NCI-H2107 (cell line): ENCODE measurements around the gene SYT1.

Source experiments
- DNase-seq: peaks from one replicate; lab custom pipeline; 2025; lab: John Stamatoyannopoulos, UW

SYT1 gene

GRCh38 chr12:79351251-79351650 lies 486.7 kb downstream of the SYT1 start:
- DNase-seq = no peak

GRCh38 chr12:79356216-79356615 lies 491.6 kb downstream of the SYT1 start:
- no peak for DNase-seq

DNA sequence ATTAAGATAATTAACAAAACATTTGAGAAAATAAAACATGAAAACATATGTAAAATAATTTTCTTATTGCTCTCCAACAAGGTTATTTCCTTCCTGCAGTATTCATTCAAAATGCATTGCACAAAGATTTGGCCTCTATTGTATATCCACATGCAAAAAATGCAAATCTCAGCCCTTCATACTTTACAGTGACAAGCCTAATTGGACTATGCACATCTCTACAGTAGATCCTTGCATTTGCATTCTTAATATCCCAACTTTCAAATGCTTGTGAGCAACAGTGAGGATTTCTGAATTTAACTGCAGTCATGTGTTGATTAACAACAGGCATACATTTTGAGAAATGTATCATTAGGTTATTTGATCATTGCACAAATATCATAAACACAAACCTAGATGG lies 492.5 kb downstream of the SYT1 start:
- no peak for DNase-seq

DNA sequence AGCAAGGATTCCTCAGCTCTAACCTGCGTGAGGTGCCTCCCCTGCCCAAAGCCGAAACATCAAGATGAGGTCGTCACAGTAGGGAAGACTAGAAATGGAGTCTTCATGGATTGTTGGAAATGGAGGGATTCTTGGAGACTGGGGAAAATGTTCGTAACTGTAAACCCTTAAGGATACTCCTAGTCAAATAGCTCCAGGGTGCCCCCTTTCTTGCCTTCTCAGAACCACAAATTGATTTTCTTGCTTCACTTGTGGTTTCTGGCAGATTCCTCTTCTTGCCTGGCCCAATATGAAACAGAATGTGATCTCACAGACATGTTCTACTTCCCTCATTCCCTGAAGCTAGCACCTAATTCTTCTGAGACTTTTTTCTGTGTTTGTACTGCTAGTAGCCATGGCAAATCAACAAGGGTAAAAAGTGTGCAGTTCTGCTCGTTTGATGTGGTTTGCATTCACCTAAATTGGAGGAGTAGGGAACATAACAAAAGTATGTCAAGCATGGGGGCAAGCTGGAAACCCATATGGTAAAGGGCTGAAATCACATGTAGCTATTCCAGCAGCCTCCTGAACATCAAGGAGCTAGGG lies 494.2 kb downstream of the SYT1 start:
- no peak for DNase-seq

DNA sequence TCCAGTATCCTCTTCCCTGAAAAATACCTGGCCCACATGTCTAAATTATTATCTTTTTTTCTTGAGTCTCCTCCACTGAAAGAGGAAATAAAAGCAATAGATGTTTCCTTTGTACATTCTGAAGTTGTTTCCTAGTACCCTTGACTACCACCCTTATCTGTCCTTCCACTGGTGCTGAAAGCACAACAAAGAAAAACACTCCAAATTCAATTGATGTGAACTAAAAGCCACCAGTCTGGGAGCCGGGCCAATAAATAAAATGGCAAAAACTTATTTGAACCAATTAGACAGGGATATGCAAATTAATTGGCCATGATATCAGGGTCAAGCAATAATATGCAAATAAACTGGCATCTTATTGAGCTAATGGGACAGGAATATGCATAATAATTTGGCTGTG lies 495.7 kb downstream of the SYT1 start:
- no peak for DNase-seq

GRCh38 chr12:79360936-79361335 lies 496.4 kb downstream of the SYT1 start:
- no peak for DNase-seq

- DNase-seq = no peak
Observed at GRCh38 chr12:79364197-79364596, 499.6 kb downstream of the SYT1 start.

- no peak for DNase-seq
Observed at GRCh38 chr12:79366374-79366773, 501.8 kb downstream of the SYT1 start.

- no peak for DNase-seq
Observed at GRCh38 chr12:79367032-79367589, 502.5 kb downstream of the SYT1 start.

DNA sequence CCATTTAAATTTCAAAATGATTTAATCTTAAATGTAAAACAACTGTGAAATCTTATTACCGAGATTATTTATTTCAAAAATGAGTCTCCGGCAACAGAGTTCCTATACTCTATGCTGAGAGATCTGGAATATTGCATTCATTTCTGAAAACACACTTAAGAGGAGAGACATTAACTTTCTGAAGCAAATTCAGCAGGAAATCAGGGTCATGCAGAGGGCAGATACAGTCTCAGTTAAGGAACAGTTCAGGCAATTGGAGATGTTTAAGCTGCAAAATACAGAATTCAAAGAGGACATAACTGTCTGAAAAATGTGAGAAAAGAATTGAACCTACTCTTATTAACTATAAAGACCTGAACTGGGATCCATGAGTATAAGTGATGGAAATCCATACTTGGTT lies 505.4 kb downstream of the SYT1 start:
- no peak for DNase-seq

DNA sequence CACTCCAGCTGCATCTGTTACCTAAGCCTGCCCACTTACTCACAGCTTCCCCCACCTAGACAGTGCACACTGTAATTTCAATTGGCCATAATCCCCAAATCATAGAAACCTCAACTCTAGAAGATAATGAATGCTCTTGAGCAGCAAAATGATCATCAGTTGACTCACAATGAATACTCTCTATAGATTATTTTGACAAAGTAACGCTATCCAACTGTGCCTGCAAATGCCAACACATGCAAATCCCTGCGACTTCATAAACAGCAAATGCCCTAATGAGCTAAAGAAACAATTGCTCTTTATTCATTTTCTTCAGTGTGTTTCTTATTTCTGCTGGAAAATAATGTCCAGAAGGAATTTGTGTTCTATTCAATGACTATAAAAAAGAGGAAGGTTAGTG lies 506.7 kb downstream of the SYT1 start:
- no peak for DNase-seq

GRCh38 chr12:79373896-79374499 lies 509.4 kb downstream of the SYT1 start:
- no peak for DNase-seq

DNA sequence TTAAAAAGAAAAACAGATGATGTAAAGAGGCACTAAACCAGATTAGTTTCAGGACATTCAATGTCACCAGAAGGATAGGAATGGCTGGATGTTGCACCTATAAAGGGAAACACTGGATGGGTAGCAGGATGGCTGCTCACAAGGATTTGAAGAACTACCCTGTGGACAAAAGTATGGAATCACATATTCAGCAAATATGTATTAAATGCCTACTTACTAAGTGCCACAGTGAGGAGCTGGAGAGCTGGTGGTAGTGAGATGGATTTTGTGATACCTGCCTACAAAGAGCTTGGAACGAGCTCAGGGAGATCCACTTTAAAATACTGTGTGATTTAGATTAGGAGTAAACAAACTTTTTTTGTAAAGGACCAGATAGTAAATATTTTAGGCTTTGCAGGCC lies 510.0 kb downstream of the SYT1 start:
- no peak for DNase-seq

GRCh38 chr12:79375050-79375449 lies 510.5 kb downstream of the SYT1 start:
- DNase-seq = no peak

- no peak for DNase-seq
Observed at GRCh38 chr12:79378496-79378895, 513.9 kb downstream of the SYT1 start.

DNA sequence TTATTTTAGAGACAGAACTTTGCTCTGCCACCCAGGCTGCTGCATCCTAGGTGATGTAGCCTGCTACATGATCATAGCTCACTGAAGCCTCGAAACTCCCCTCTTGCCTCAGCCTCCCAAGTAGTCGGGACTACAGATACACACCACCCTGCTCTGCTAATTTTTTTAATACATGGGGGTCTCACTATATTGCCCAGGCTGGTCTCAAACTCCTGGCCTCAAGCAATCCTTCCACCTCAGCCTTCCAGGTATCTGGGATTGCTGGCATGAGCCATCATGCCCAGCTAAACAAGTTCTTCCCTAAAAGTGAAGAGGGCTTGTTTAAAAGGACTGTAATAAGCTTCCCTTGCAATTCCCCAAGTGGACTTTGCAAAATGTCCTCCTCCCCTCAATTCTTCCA lies 515.8 kb downstream of the SYT1 start:
- no peak for DNase-seq

GRCh38 chr12:79381248-79382208 lies 517.0 kb downstream of the SYT1 start:
- DNase-seq = no peak

DNA sequence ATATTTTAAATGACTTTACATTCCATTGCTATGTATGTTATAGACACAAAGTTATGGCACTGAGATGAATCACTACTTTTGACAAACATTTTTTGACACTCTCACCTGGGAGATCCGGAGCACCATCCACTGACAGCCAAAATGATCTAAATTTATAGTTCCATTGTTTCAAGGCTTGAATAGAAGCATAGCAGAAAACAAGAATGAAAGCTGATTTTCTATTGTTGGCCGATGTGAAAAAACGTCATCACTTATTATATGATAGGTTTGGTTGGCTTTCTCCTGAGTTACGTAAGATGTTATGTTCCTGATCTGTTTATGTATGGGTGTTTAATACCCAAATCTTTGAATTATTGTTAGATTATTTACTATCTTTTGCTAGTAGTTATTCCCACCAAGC lies 520.0 kb downstream of the SYT1 start:
- DNase-seq = no peak

- DNase-seq = no peak
Observed at GRCh38 chr12:79388011-79388410, 523.4 kb downstream of the SYT1 start.

GRCh38 chr12:79393842-79394241 lies 529.3 kb downstream of the SYT1 start:
- no peak for DNase-seq

DNA sequence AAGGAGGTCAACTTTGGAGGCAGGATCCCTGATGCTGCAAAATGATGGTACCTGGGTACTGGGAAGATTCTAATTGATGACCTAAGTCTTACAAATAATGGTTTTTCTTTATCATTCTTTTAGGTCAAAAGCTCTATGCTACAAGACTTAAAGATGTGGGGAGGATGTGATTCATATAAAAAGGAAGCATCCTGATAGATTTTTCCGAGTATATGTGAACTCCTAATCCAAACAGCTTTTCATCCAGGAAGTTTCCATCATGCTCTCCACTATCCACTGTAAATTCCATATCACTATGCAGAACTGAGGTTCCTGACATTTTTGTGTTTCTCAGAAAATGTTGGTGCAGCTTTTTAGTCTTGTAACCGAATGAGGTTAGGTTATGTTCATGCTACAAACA lies 533.0 kb downstream of the SYT1 start:
- no peak for DNase-seq

DNA sequence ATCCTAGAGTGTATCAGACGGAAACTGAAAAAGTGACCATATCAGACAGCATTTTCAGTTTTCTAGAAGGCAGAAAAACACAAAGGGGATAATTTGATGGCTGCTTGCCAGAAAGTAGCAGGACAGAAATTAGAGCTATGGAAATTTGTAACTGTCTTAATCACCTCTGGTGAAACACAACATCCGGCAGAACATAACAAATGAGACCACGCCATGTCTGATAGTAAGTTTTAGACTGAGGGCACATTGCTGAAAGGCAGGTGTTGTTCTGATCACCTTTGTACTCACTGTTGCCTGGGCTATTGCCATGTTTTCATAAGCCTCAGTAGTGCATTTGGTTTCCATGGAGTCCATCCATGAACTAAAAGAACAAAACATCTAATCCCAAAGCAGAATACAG lies 535.9 kb downstream of the SYT1 start:
- no peak for DNase-seq

- DNase-seq = no peak
Observed at GRCh38 chr12:79402606-79403005, 538.0 kb downstream of the SYT1 start.
